Uterus (tissue), 2 donors: ENCODE results near the gene FOXO4.

Experiments
- CTCF ChIP-seq, 4 experiments: fragments of 200-600 bp in 2 of 4; fragments of 450-650 bp in 2 of 4; sonication (generic) in 2 of 4; IDR thresholded peaks; one replicate each; pipeline ENCODE4 v1.5.1; 2016 to 2019; ENCODE audit warnings: antibody characterized with exemption in 4 of 4, mild to moderate bottlenecking in 2 of 4, moderate library complexity in 1 of 4
- POLR2A ChIP-seq, 2 donors: fragments of 450-650 bp; IDR thresholded peaks; one replicate each; pipeline ENCODE4 v1.6.1; 2016; ENCODE audit warnings: antibody characterized with exemption in 2 of 2, mild to moderate bottlenecking in 1 of 2, moderate library complexity in 1 of 2

DNA sequence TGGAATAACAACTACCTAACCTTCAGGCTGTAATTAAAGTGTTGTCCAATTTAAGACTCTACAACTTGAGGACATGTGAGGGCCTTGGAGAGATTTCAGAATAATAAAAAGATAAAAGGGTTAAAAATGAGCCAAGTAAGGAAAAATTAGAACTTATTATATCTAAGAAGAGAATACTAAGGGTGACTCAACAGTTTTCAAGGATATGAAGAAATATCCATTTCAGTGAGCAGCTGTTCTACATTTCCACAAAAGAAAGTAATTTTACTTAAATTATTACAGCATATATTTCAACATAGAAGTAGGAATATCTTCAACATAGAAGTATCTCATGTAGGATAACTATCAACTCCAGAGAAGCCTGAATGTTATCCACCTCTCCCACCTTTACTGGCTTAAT, 38.8 kb upstream of the FOXO4 start:
- TF ChIP-seq POLR2A (IDR thresholded peaks at IDR 0.05) (no peak), CTCF (IDR thresholded peaks at IDR 0.05) (no peak)
